Gastrocnemius medialis (tissue), 4 donors: ENCODE measurements around the gene LRSAM1. TPM values are rescaled to one million over a fixed set of nuclear protein-coding genes. Genes with fewer than 3 reads are reported as not detected.
A peak's percentile ranks its signal among the peaks of the same experiment; 100 is the strongest.

Experiments used
- ATAC-seq, 2 donors: fragments of 150-250 bp; one replicate each; pipeline ENCODE4 v1.9.1; 2016
- DNase-seq, 2 donors: peaks; one replicate each; pipeline ENCODE4 v3.0.0-alpha.2; 2019
- H3K27ac ChIP-seq, 4 donors: fragments of 200-600 bp; sonication (generic); 1 replicate in 1 of 4; 2 replicates in 3 of 4; pipeline ENCODE4 v1.5.1; 2016 to 2018; ENCODE audit warnings: mild to moderate bottlenecking in 2 of 4, moderate library complexity in 1 of 4
- H3K27me3 ChIP-seq, 3 donors: fragments of 200-600 bp; sonication (generic) in 2 of 3; 1 replicate in 1 of 3; 2 replicates in 2 of 3; pipeline versions ENCODE4 v1.5.1 to v1.6.0; 2016 to 2019; ENCODE audit warnings: mild to moderate bottlenecking in 1 of 3, moderate library complexity in 1 of 3
- H3K36me3 ChIP-seq, 2 donors: fragments of 200-600 bp; sonication (generic) in 1 of 2; one replicate each; pipeline ENCODE4 v1.5.1; 2017 to 2018
- H3K4me1 ChIP-seq, 2 donors: fragments of 200-600 bp; sonication (generic) in 1 of 2; one replicate each; pipeline ENCODE4 v1.5.1; 2016 to 2017; ENCODE audit warnings: mild to moderate bottlenecking in 2 of 2
- H3K4me3 ChIP-seq, 4 donors: fragments of 200-600 bp; sonication (generic) in 3 of 4; 1 replicate in 1 of 4; 2 replicates in 3 of 4; pipeline ENCODE4 v1.5.1; 2016 to 2019; ENCODE audit warnings: mild to moderate bottlenecking in 2 of 4
- H3K9me3 ChIP-seq, 3 donors: fragments of 200-600 bp; sonication (generic) in 2 of 3; 1 replicate in 1 of 3; 2 replicates in 2 of 3; pipeline ENCODE4 v1.5.1; 2016 to 2019
- POLR2A ChIP-seq, 2 donors: fragments of 450-650 bp; IDR thresholded peaks; one replicate each; pipeline ENCODE4 v1.6.1; 2017; ENCODE audit warnings: antibody characterized with exemption in 2 of 2, mild to moderate bottlenecking in 2 of 2, moderate library complexity in 2 of 2
- in situ Hi-C, 4 donors: fragments of 200-750 bp; cut with MboI; loops; one replicate each; pipeline versions ENCODE4 v1.15.0 to v1.8.0; 2017; ENCODE audit warnings: low sequenced_read_pairs in 4 of 4
- intact Hi-C: fragments of 100-400 bp; cut with DNase I; formaldehyde crosslinking; loops from one replicate; pipeline ENCODE4 v1.15.1; 2023; ENCODE audit warnings: low total_unique reads
- total RNA-seq, 4 donors: library from RNA; depleted of rRNA; stranded (reverse); fragments of >200 nt; gene quantifications; one replicate each; pipeline versions ENCODE4 v1.1.0 to v1.2.3, GENCODE V29; 2016
- TF ChIP-seq, protein P1 (sequence below), 5 experiments: fragments of 450-650 bp in 3 of 5; fragments of 200-600 bp in 2 of 5; sonication (generic) in 2 of 5; IDR thresholded peaks in 4 of 5; conservative IDR thresholded peaks in 1 of 5; 1 replicate in 4 of 5; 2 replicates in 1 of 5; pipeline ENCODE4 v1.5.1; 2016 to 2019; ENCODE audit warnings: antibody characterized with exemption in 5 of 5, mild to moderate bottlenecking in 3 of 5, moderate library complexity in 3 of 5

Gene LRSAM1
- total RNA-seq, 4 donors from 2014 or later = 10.2 to 17.3 (median 16.1) TPM

DNA sequence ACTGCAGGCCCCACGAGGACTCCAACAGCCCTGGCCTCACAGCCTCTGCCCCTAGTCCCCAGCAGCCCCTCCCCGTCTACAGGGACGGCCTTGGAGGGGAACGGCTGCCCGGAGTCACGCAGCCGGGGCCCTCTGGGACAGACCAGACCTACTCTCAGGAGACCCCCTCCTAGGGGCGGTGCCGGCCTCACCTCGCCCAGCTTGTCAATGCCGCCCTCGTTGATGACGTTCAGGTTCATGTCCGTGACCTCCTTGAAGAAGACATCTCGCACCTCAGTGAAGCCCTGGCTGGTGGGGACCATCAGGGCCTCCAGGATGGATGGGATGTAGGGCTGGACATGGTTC, 58.6 kb downstream of the LRSAM1 start:
- H3K9me3 ChIP-seq = no peaks in the 10 kb centered on the region
- no peak overlapping the region for H3K4me3 ChIP-seq
- no peaks in the 10 kb centered on the region for H3K27me3 ChIP-seq
- H3K36me3 ChIP-seq = peaks cover 0 to 12% of the 10 kb centered on the region in 2 donors
- ATAC-seq (no peak), DNase-seq (no peak)
- TF ChIP-seq, protein P1, sequence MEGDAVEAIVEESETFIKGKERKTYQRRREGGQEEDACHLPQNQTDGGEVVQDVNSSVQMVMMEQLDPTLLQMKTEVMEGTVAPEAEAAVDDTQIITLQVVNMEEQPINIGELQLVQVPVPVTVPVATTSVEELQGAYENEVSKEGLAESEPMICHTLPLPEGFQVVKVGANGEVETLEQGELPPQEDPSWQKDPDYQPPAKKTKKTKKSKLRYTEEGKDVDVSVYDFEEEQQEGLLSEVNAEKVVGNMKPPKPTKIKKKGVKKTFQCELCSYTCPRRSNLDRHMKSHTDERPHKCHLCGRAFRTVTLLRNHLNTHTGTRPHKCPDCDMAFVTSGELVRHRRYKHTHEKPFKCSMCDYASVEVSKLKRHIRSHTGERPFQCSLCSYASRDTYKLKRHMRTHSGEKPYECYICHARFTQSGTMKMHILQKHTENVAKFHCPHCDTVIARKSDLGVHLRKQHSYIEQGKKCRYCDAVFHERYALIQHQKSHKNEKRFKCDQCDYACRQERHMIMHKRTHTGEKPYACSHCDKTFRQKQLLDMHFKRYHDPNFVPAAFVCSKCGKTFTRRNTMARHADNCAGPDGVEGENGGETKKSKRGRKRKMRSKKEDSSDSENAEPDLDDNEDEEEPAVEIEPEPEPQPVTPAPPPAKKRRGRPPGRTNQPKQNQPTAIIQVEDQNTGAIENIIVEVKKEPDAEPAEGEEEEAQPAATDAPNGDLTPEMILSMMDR (IDR thresholded peaks at IDR 0.05 in 4 of 5, conservative IDR thresholded peaks at IDR 0.05 in 1 of 5) = no peak
- no peak for TF ChIP-seq POLR2A (IDR thresholded peaks at IDR 0.05)
- in situ Hi-C loops = loop anchor here in 2 of 4 donors (5.0 to 10.0 kb wide), 2 partner anchors 77 to 225 kb away; partner anchors contain the start of gene TOR2A (in 1 of the 2)
- H3K27ac ChIP-seq = peak overlapping the region in 3 of 4 donors; percentile 29 to 59 (median 40)
- H3K4me1 ChIP-seq = no peaks in the 10 kb centered on the region
- intact Hi-C loops = loop anchor here (10.0 kb wide), 1 partner anchor 415 kb away; no protein-coding TSS in a partner anchor

GRCh38 chr9:127514468-127514867, 63.2 kb downstream of the LRSAM1 start:
- in situ Hi-C loops (loop anchor here in 1 of 4 donors (5.0 kb wide), 1 partner anchor 73 kb away; no protein-coding TSS in a partner anchor), intact Hi-C loops (no loop called here)
- DNase-seq = no peak
- Histone ChIP-seq H3K4me1 (no peaks in the 10 kb centered on the region), H3K4me3 (no peak overlapping the region), H3K27ac (no peak overlapping the region), H3K36me3 (no peaks in the 10 kb centered on the region), H3K9me3 (no peaks in the 10 kb centered on the region), H3K27me3 (no peaks in the 10 kb centered on the region)
- ATAC-seq = no peak
- TF ChIP-seq, protein P1 (IDR thresholded peaks at IDR 0.05 in 4 of 5, conservative IDR thresholded peaks at IDR 0.05 in 1 of 5) = no peak
- TF ChIP-seq POLR2A (IDR thresholded peaks at IDR 0.05) = no peak

DNA sequence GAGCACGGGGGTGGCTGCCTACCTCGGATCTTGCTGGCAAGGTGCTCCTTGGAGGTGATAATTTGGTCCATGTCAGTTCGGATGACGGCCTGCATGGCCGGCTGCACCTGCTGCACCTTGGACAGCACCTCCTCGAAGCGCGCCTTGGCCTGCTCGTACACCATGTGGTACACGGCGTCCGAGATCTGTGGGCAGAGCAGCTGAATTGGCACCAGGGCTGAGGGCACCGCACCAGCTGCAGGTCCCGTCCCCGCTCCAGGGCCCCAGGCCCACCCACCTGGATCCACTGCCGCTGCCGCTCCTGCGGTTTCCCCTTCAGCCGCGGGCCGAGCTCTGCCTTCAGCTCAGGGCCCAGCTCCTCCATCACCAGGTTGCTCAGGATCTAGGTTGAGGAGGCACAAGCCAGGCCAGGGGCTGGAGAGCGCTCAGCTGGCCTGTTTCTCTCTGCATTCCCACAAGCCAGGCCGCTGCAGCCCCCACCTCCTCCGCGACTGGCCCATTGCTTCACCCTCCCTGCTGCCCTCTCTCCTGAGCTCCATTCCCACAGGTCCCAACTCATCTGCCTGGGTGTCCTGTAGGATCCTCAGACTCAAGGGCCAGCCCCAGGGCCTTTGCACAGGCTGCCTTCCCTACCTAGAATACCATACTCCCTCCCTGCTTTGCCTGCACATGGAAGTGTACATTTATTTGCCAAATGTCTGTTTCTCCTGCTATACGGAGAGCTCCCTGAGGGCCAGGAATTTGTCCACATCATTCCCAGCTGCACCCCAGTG, 65.7 kb downstream of the LRSAM1 start:
- ATAC-seq (no peak), DNase-seq (no peak)
- intact Hi-C loops = no loop called here
- in situ Hi-C loops = no loop called here
- Histone ChIP-seq H3K36me3 (no peaks in the 10 kb centered on the region), H3K27me3 (no peaks in the 10 kb centered on the region), H3K4me1 (peaks cover 10 to 14% of the 10 kb centered on the region in 2 donors), H3K27ac (no peak overlapping the region), H3K9me3 (no peaks in the 10 kb centered on the region), H3K4me3 (no peak overlapping the region)
- TF ChIP-seq POLR2A (IDR thresholded peaks at IDR 0.05) = no peak
- TF ChIP-seq, protein P1 (IDR thresholded peaks at IDR 0.05 in 4 of 5, conservative IDR thresholded peaks at IDR 0.05 in 1 of 5) = no peak

DNA sequence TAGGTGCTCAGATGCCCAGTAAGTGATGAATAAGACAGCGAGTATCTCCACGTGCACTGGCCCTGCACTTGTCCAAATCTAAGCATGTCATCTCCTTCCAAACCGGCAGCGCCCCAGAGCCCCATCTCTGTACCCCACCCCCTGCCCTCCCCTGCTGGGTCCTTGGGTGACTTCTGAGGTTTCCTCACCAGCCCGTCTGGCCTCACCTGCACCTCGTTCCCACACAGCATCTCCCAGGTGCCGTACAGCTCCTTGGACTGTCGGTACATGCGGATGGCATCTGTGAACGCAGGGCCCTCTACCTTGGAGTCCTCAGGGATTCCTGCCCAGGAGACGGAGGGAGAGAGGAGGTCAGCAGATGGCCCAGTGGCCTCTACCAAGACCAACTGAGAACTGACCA, 66.3 kb downstream of the LRSAM1 start:
- ATAC-seq (no peak), DNase-seq (no peak)
- H3K27me3 ChIP-seq = no peaks in the 10 kb centered on the region
- H3K27ac ChIP-seq = peak overlapping the region in 1 of 4 donors; percentile 84
- H3K9me3 ChIP-seq = no peaks in the 10 kb centered on the region
- TF ChIP-seq, protein P1 (IDR thresholded peaks at IDR 0.05 in 4 of 5, conservative IDR thresholded peaks at IDR 0.05 in 1 of 5) = no peak
- no peak for TF ChIP-seq POLR2A (IDR thresholded peaks at IDR 0.05)
- intact Hi-C loops = no loop called here
- peaks cover 12 to 18% of the 10 kb centered on the region in 2 donors for H3K4me1 ChIP-seq
- no peak overlapping the region for H3K4me3 ChIP-seq
- in situ Hi-C loops = no loop called here
- H3K36me3 ChIP-seq = no peaks in the 10 kb centered on the region
